Fibroblast of gingiva (primary cell): Measurements from ENCODE around the gene CALM1.

Experiments used
- DNase-seq: peaks from one replicate; pipeline ENCODE4 v3.0.0-alpha.2; 2011; ENCODE audit warnings: low read depth

Gene CALM1

GRCh38 chr14:90396341-90397339 lies at the start of gene CALM1:
TSS of gene CALM1 (plus strand) at chr14:90397029. CDS start at chr14:90397231, 202 bp downstream.
- DNase-seq, result peak; percentile 98

GRCh38 chr14:90348270-90348669 lies 48.6 kb upstream of the CALM1 start:
- DNase-seq, result no peak

- DNase-seq, result no peak
Observed at GRCh38 chr14:90349739-90350138, 47.1 kb upstream of the CALM1 start.

GRCh38 chr14:90354551-90355298 lies 42.1 kb upstream of the CALM1 start:
- DNase-seq, result no peak

- DNase-seq, result no peak
Observed at GRCh38 chr14:90355540-90356518, 41.0 kb upstream of the CALM1 start.

GRCh38 chr14:90356925-90357324 lies 39.9 kb upstream of the CALM1 start:
- no peak for DNase-seq

GRCh38 chr14:90358359-90358758 lies 38.5 kb upstream of the CALM1 start:
- DNase-seq, result no peak

GRCh38 chr14:90361865-90362557 lies 34.8 kb upstream of the CALM1 start:
- DNase-seq, result no peak

GRCh38 chr14:90362558-90362896 lies 34.3 kb upstream of the CALM1 start:
- no peak for DNase-seq

GRCh38 chr14:90368946-90369721 lies 27.7 kb upstream of the CALM1 start:
- no peak for DNase-seq

- no peak for DNase-seq
Observed at GRCh38 chr14:90373887-90374286, 22.9 kb upstream of the CALM1 start.

- DNase-seq, result no peak
Observed at GRCh38 chr14:90374813-90375212, 22.0 kb upstream of the CALM1 start.

GRCh38 chr14:90375934-90376333 lies 20.9 kb upstream of the CALM1 start:
- DNase-seq, result no peak

GRCh38 chr14:90378249-90378648 lies 18.6 kb upstream of the CALM1 start:
- no peak for DNase-seq

GRCh38 chr14:90379106-90379505 lies 17.7 kb upstream of the CALM1 start:
- no peak for DNase-seq

GRCh38 chr14:90381011-90381786 lies 15.6 kb upstream of the CALM1 start:
- no peak for DNase-seq

- no peak for DNase-seq
Observed at GRCh38 chr14:90381999-90382451, 14.8 kb upstream of the CALM1 start.

GRCh38 chr14:90382491-90383125 lies 14.2 kb upstream of the CALM1 start:
- DNase-seq, result peak; percentile 74

GRCh38 chr14:90383126-90383730 lies 13.6 kb upstream of the CALM1 start:
- DNase-seq, result peak; percentile 100
